ENCODE data around the gene GTPBP4. TPM values are rescaled to one million over a fixed set of nuclear protein-coding genes. Genes with fewer than 3 reads are reported as not detected.
A peak's percentile ranks its signal among the peaks of the same experiment; 100 is the strongest.
"Not testable (repeated sequence)": the region's sequence is repeated elsewhere in the genome, so short reads cannot be mapped to it uniquely, and the experiment has no call there.

GTPBP4 gene
- total RNA-seq, 1 donor from 2014 or later, result 45.0 TPM

- H3K36me3 ChIP-seq (ENCODE audit: control insufficient read depth, insufficient read depth, low read length), result no peaks in the 10 kb centered on the region
- no peaks in the 10 kb centered on the region for H3K27me3 ChIP-seq (ENCODE audit: control insufficient read depth, insufficient read depth, low read length)
- DNase-seq (ENCODE audit: low read depth) (no peak), FAIRE-seq (no peak)
- TF ChIP-seq CTCF (IDR thresholded peaks at IDR 0.05; ENCODE audit: insufficient read depth, low read length, severe bottlenecking), result no peak
- no peak overlapping the region for H3K4me3 ChIP-seq (ENCODE audit: low read depth, low read length)
Observed at GRCh38 chr10:1034758-1035157, 46.5 kb downstream of the GTPBP4 start.

- peaks cover 1% of the 10 kb centered on the region for H3K36me3 ChIP-seq (ENCODE audit: control insufficient read depth, insufficient read depth, low read length)
- H3K4me3 ChIP-seq (ENCODE audit: low read depth, low read length), result no peak overlapping the region
- DNase-seq (ENCODE audit: low read depth), result no peak
- H3K27me3 ChIP-seq (ENCODE audit: control insufficient read depth, insufficient read depth, low read length), result no peaks in the 10 kb centered on the region
- TF ChIP-seq CTCF (IDR thresholded peaks at IDR 0.05; ENCODE audit: insufficient read depth, low read length, severe bottlenecking), result no peak
- no peak for FAIRE-seq
Observed at GRCh38 chr10:1035201-1035600, 47.0 kb downstream of the GTPBP4 start.

GRCh38 chr10:1036341-1036791, 48.1 kb downstream of the GTPBP4 start:
- Histone ChIP-seq H3K4me3 (ENCODE audit: low read depth, low read length) (no peak overlapping the region), H3K27me3 (ENCODE audit: control insufficient read depth, insufficient read depth, low read length) (no peaks in the 10 kb centered on the region), H3K36me3 (ENCODE audit: control insufficient read depth, insufficient read depth, low read length) (peaks cover 2% of the 10 kb centered on the region)
- peak; percentile 99 for DNase-seq (ENCODE audit: low read depth)
- peak; percentile 7 for FAIRE-seq
- TF ChIP-seq CTCF (IDR thresholded peaks at IDR 0.05; ENCODE audit: insufficient read depth, low read length, severe bottlenecking), result no peak

GRCh38 chr10:1037098-1037497, 48.9 kb downstream of the GTPBP4 start:
- no peaks in the 10 kb centered on the region for H3K27me3 ChIP-seq (ENCODE audit: control insufficient read depth, insufficient read depth, low read length)
- peaks cover 2% of the 10 kb centered on the region for H3K36me3 ChIP-seq (ENCODE audit: control insufficient read depth, insufficient read depth, low read length)
- H3K4me3 ChIP-seq (ENCODE audit: low read depth, low read length), result no peak overlapping the region
- FAIRE-seq, result no peak
- TF ChIP-seq CTCF (IDR thresholded peaks at IDR 0.05; ENCODE audit: insufficient read depth, low read length, severe bottlenecking), result no peak
- no peak for DNase-seq (ENCODE audit: low read depth)

GRCh38 chr10:1038769-1039168, 50.5 kb downstream of the GTPBP4 start:
- not testable (repeated sequence) for FAIRE-seq; H3K36me3 ChIP-seq (ENCODE audit: control insufficient read depth, insufficient read depth, low read length)

GRCh38 chr10:1040133-1040532, 51.9 kb downstream of the GTPBP4 start:
- Histone ChIP-seq H3K27me3 (ENCODE audit: control insufficient read depth, insufficient read depth, low read length) (no peaks in the 10 kb centered on the region), H3K4me3 (ENCODE audit: low read depth, low read length) (no peak overlapping the region), H3K36me3 (ENCODE audit: control insufficient read depth, insufficient read depth, low read length) (peaks cover 10% of the 10 kb centered on the region)
- TF ChIP-seq CTCF (IDR thresholded peaks at IDR 0.05; ENCODE audit: insufficient read depth, low read length, severe bottlenecking), result no peak
- DNase-seq (ENCODE audit: low read depth), result no peak
- no peak for FAIRE-seq

More at GRCh38 chr10:1038769-1039168, 50.5 kb downstream of the GTPBP4 start:
- not testable (repeated sequence) for H3K4me3 ChIP-seq (ENCODE audit: low read depth, low read length); H3K27me3 ChIP-seq (ENCODE audit: control insufficient read depth, insufficient read depth, low read length); DNase-seq (ENCODE audit: low read depth)
